HepG2 (cell line): ENCODE results near the gene PA2G4. TPM values are rescaled to one million over a fixed set of nuclear protein-coding genes. Genes with fewer than 3 reads are reported as not detected.

Source experiments
- ARID2 ChIP-seq: sonication (generic); formaldehyde crosslinking; IDR thresholded peaks from 2 replicates; pipeline ENCODE4 v1.8.1; 2022; ENCODE audit warnings: mild to moderate bottlenecking, missing genetic modification reagents, borderline replicate concordance
- ELF1 ChIP-seq: sonication (generic); formaldehyde crosslinking; IDR thresholded peaks from 2 replicates; pipeline ENCODE4 v1.4.0; 2020; ENCODE audit warnings: missing genetic modification reagents
- FOXK2 ChIP-seq: fragments of 450-650 bp; IDR thresholded peaks from 2 replicates; pipeline ENCODE4 v1.6.1; 2016
- GPN1 ChIP-seq: sonication (generic); formaldehyde crosslinking; IDR thresholded peaks from 2 replicates; pipeline ENCODE4 v1.5.1; 2020; ENCODE audit warnings: missing genetic modification reagents, borderline replicate concordance
- IRF1 ChIP-seq: sonication (generic); formaldehyde crosslinking; IDR thresholded peaks from 2 replicates; pipeline ENCODE4 v1.4.0; 2020; ENCODE audit warnings: low read depth, mild to moderate bottlenecking, missing genetic modification reagents
- JARID2 ChIP-seq: sonication (generic); formaldehyde crosslinking; IDR thresholded peaks from 2 replicates; pipeline ENCODE4 v1.8.1; 2023; ENCODE audit warnings: missing genetic modification reagents, inconsistent platforms; ENCODE audit not compliant: insufficient replicate concordance
- KDM1A ChIP-seq: IDR thresholded peaks from 2 replicates; pipeline ENCODE4 v1.6.1; 2016; ENCODE audit warnings: missing compliant biosample characterization
- NFAT5 ChIP-seq: sonication (generic); formaldehyde crosslinking; IDR thresholded peaks from 2 replicates; pipeline ENCODE4 v1.4.0; 2020; ENCODE audit warnings: missing genetic modification reagents
- ZIK1 ChIP-seq: sonication (generic); formaldehyde crosslinking; IDR thresholded peaks from 2 replicates; pipeline ENCODE4 v1.5.0; 2020; ENCODE audit warnings: mild to moderate bottlenecking, low read depth, missing genetic modification reagents, borderline replicate concordance
- ZNF264 ChIP-seq: sonication (generic); formaldehyde crosslinking; IDR thresholded peaks from 2 replicates; pipeline ENCODE4 v1.4.0; 2020; ENCODE audit warnings: missing genetic modification reagents
- ZNF318 ChIP-seq: sonication (generic); formaldehyde crosslinking; IDR thresholded peaks from 2 replicates; pipeline ENCODE4 v1.4.0; 2020; ENCODE audit warnings: mild to moderate bottlenecking, missing genetic modification reagents
- ZNF362 ChIP-seq: sonication (generic); formaldehyde crosslinking; IDR thresholded peaks from 2 replicates; pipeline ENCODE4 v1.4.0; 2020; ENCODE audit warnings: missing genetic modification reagents, mild to moderate bottlenecking, borderline replicate concordance
- polyA plus RNA-seq, 8 experiments: library from polyadenylated mRNA; depleted of rRNA in 3 of 8; stranded (reverse) in 7 of 8; unstranded in 1 of 8; fragments of >200 nt; fragmentation: Illumina TruSeq in 4 of 8; extraction: Trizol in 4 of 8; gene quantifications; 2 replicates each; pipeline versions ENCODE4 v1.2.1 to v1.2.3, GENCODE V29; 2011 to 2016; ENCODE audit warnings: low read depth in 4 of 8, missing spikeins in 1 of 8, mixed read lengths in 1 of 8; ENCODE audit not compliant: insufficient read depth in 1 of 8
- total RNA-seq, 5 experiments: library from RNA; depleted of rRNA; stranded (reverse); fragments of >200 nt; fragmentation: Illumina TruSeq; extraction: Trizol; gene quantifications; 2 replicates each; pipeline ENCODE4 v1.2.3, GENCODE V29; 2016; ENCODE audit warnings: low read depth in 1 of 5

The PA2G4 gene
- total and polyA plus RNA-seq, 2 of the 13 experiments (the other 11 are each of a cell fraction or from before 2014, with no cell fraction given): 147 to 240 TPM

GRCh38 chr12:56104109-56104814 lies at the start of gene PA2G4 (continued):
- TF ChIP-seq ZNF362 (CRISPR knock-in tag) (no peak), ZNF264 (CRISPR knock-in tag) (peak; percentile 37; the same call in 1 of the 2 replicates), ZIK1 (peak; percentile 76; the same call in 1 of the 2 replicates), JARID2 (CRISPR knock-in tag) (peak; percentile 82), GPN1 (CRISPR knock-in tag) (no peak), ARID2 (CRISPR knock-in tag) (peak; percentile 81), NFAT5 (CRISPR knock-in tag) (peak; percentile 66; the same call in 1 of the 2 replicates), KDM1A (CRISPR knock-in tag) (no peak), ELF1 (CRISPR knock-in tag) (peak; percentile 90), ZNF318 (no peak), IRF1 (no peak), FOXK2 (peak; percentile 34; the same call in 1 of the 2 replicates)
